IMR-90 (cell line): ENCODE measurements around the gene PLXNA4. TPM values are rescaled to one million over a fixed set of nuclear protein-coding genes. Genes with fewer than 3 reads are reported as not detected.

Experiments used
- ATAC-seq: fragments of 200-7000 bp; cut with Tn5 transposase; 2 replicates; pipeline ENCODE4 v1.9.1; 2020; ENCODE audit warnings: low read depth, mild to moderate bottlenecking, moderate library complexity
- BruUV-seq: library from RNA; stranded (reverse); fragments of 400-500 nt; replicated peaks from 2 replicates; lab custom pipeline; 2021; lab: Mats Ljungman, UMichigan
- CTCF ChIA-PET: fragments of 300-600 bp; formaldehyde crosslinking; extraction: SDS; loops from one replicate; lab custom pipeline; 2021; ENCODE audit warnings: antibody characterized with exemption; lab: Yijun Ruan, JAX
- POLR2A ChIA-PET: fragments of 300-600 bp; sonication (Branson Sonifier 250); formaldehyde crosslinking; loops from one replicate; lab custom pipeline; 2022; ENCODE audit warnings: antibody characterized with exemption; ENCODE audit not compliant: unreplicated experiment; lab: Charles Lee
- DNase-seq: peaks from one replicate; pipeline ENCODE4 v3.0.0; 2013
- H2AFZ ChIP-seq: replicated peaks from 2 replicates; pipeline ENCODE3; 2013; ENCODE audit warnings: low read length, mild to moderate bottlenecking; ENCODE audit not compliant: poor library complexity
- H2AK5ac ChIP-seq: 2 replicates; pipeline ENCODE4 v1.6.1; 2013; ENCODE audit warnings: low read depth, low read length, inconsistent platforms
- H2AK9ac ChIP-seq: replicated peaks from 2 replicates; pipeline ENCODE3; 2013; ENCODE audit warnings: mild to moderate bottlenecking, low read depth, low read length, moderate library complexity; ENCODE audit not compliant: poor library complexity
- H2BK120ac ChIP-seq: 2 replicates; pipeline ENCODE4 v1.6.1; 2013; ENCODE audit warnings: low read depth, low read length, inconsistent platforms
- H2BK15ac ChIP-seq: 3 replicates; pipeline ENCODE4 v1.6.1; 2013; ENCODE audit warnings: low read depth, low read length, inconsistent platforms
- H2BK20ac ChIP-seq: 2 replicates; pipeline ENCODE4 v1.6.1; 2013; ENCODE audit warnings: low read depth, mild to moderate bottlenecking, inconsistent platforms, low read length, moderate library complexity
- H2BK5ac ChIP-seq: 2 replicates; pipeline ENCODE4 v1.6.1; 2013; ENCODE audit warnings: mild to moderate bottlenecking, low read depth, low read length, inconsistent platforms; ENCODE audit not compliant: poor library complexity, severe bottlenecking
- H3K14ac ChIP-seq: replicated peaks from 2 replicates; pipeline ENCODE4 v1.6.1; 2013; ENCODE audit warnings: low read depth, low read length, inconsistent platforms
- H3K18ac ChIP-seq: 2 replicates; pipeline ENCODE4 v1.6.1; 2013; ENCODE audit warnings: low read depth, low read length, control low read depth
- H3K23ac ChIP-seq: 2 replicates; pipeline ENCODE4 v1.6.1; 2013; ENCODE audit warnings: low read depth, low read length, inconsistent platforms
- H3K27ac ChIP-seq: 2 replicates; pipeline ENCODE4 v1.5.1; 2013; ENCODE audit warnings: mild to moderate bottlenecking, control low read depth, low read length; ENCODE audit not compliant: insufficient read depth
- H3K27me3 ChIP-seq: 2 replicates; pipeline ENCODE4 v1.6.1; 2013; ENCODE audit warnings: low read length; ENCODE audit not compliant: control insufficient read depth, insufficient read depth
- H3K36me3 ChIP-seq: 2 replicates; pipeline ENCODE4 v1.6.1; 2013; ENCODE audit warnings: low read length, mixed read lengths; ENCODE audit not compliant: control insufficient read depth, insufficient read depth
- H3K4ac ChIP-seq: 2 replicates; pipeline ENCODE4 v1.6.1; 2013; ENCODE audit warnings: low read depth, low read length, inconsistent platforms
- H3K4me1 ChIP-seq: 2 replicates; pipeline ENCODE4 v1.6.1; 2013; ENCODE audit warnings: low read length, mixed read lengths; ENCODE audit not compliant: control insufficient read depth, insufficient read depth
- H3K4me2 ChIP-seq: 2 replicates; pipeline ENCODE4 v1.6.1; 2013; ENCODE audit warnings: low read depth, mild to moderate bottlenecking, control low read depth, low read length, moderate library complexity
- H3K4me3 ChIP-seq: 2 replicates; pipeline ENCODE4 v1.5.1; 2013; ENCODE audit warnings: low read depth, mild to moderate bottlenecking, control low read depth, low read length, moderate library complexity; ENCODE audit not compliant: insufficient read depth
- H3K56ac ChIP-seq: 2 replicates; pipeline ENCODE4 v1.6.1; 2013; ENCODE audit warnings: low read length, inconsistent platforms; ENCODE audit not compliant: insufficient read depth; ENCODE audit errors: extremely low read depth
- H3K79me1 ChIP-seq, 2 experiments: 2 replicates each; pipeline ENCODE4 v1.6.1; 2013; ENCODE audit warnings: low read length in 2 of 2, inconsistent platforms in 1 of 2, low read depth in 1 of 2
- H3K9ac ChIP-seq: 2 replicates; pipeline ENCODE4 v1.6.1; 2013; ENCODE audit warnings: low read depth, low read length, control low read depth
- H3K9me1 ChIP-seq: 2 replicates; pipeline ENCODE4 v1.6.1; 2013; ENCODE audit warnings: low read length, inconsistent platforms; ENCODE audit not compliant: insufficient read depth
- H3K9me3 ChIP-seq: 2 replicates; pipeline ENCODE4 v1.6.1; 2013; ENCODE audit warnings: low read length; ENCODE audit not compliant: control insufficient read depth, insufficient read depth
- H4K20me1 ChIP-seq: 2 replicates; pipeline ENCODE4 v1.6.1; 2013; ENCODE audit warnings: low read length, inconsistent platforms; ENCODE audit not compliant: insufficient read depth
- H4K5ac ChIP-seq: 2 replicates; pipeline ENCODE4 v1.6.1; 2013; ENCODE audit warnings: mild to moderate bottlenecking, low read depth, low read length, control low read depth
- H4K8ac ChIP-seq, 2 experiments: 2 replicates each; pipeline ENCODE4 v1.6.1; 2013; ENCODE audit warnings: low read depth in 2 of 2, low read length in 2 of 2, control low read depth in 1 of 2, inconsistent platforms in 1 of 2
- H4K91ac ChIP-seq: 2 replicates; pipeline ENCODE4 v1.6.1; 2013; ENCODE audit warnings: low read depth, low read length, inconsistent platforms; ENCODE audit not compliant: insufficient read depth
- ELK1 ChIP-seq: fragments of 150-350 bp; IDR thresholded peaks from 2 replicates; pipeline ENCODE4 v1.6.1; 2016; ENCODE audit warnings: low read depth, mild to moderate bottlenecking, low read length, moderate library complexity, borderline replicate concordance
- FOS ChIP-seq: fragments of 150-350 bp; IDR thresholded peaks from 2 replicates; pipeline ENCODE4 v1.6.1; 2016; ENCODE audit warnings: low read depth, low read length
- MAFK ChIP-seq: IDR thresholded peaks from 2 replicates; pipeline ENCODE4 v1.6.1; 2012; ENCODE audit warnings: low read depth, low read length, improper control_type of control experiment
- MAZ ChIP-seq: IDR thresholded peaks from 2 replicates; pipeline ENCODE4 v1.6.1; 2012; ENCODE audit warnings: low read depth, mild to moderate bottlenecking, low read length, improper control_type of control experiment, moderate library complexity, borderline replicate concordance
- MXI1 ChIP-seq: IDR thresholded peaks from 2 replicates; pipeline ENCODE4 v1.6.1; 2012; ENCODE audit warnings: low read depth, mild to moderate bottlenecking, low read length, moderate library complexity, borderline replicate concordance
- USF2 ChIP-seq: fragments of 150-350 bp; IDR thresholded peaks from 2 replicates; pipeline ENCODE4 v1.6.1; 2017; ENCODE audit warnings: mild to moderate bottlenecking, antibody characterized with exemption, low read length, low read depth
- WGBS, 2 experiments: methylation state at CpG; one replicate each; pipeline versions ENCODE4 v1.1.5 to v1.1.7; 2013; ENCODE audit warnings: missing lambda C conversion rate in 2 of 2; ENCODE audit not compliant: insufficient read length in 1 of 2; ENCODE audit errors: extremely low coverage in 2 of 2; 5-methylcytosine and 5-hydroxymethylcytosine counted together
- dilution Hi-C: fragments of 300-500 bp; cut with HindIII; formaldehyde crosslinking; loops from one replicate; pipeline ENCODE4 v1.14.3; 2018; ENCODE audit warnings: low sequenced_read_pairs; ENCODE audit not compliant: unreplicated experiment
- in situ Hi-C: fragments of 300-500 bp; cut with MboI; formaldehyde crosslinking; loops from 3 replicates; pipeline ENCODE4 v1.14.3; 2019; ENCODE audit warnings: low sequenced_read_pairs, inconsistent platforms, mixed read lengths
- intact Hi-C: fragments of 100-400 bp; cut with micrococcal nuclease; formaldehyde crosslinking; loops from 2 replicates; pipeline ENCODE4 v1.10.0; 2022
- polyA plus RNA-seq, 3 experiments: library from polyadenylated mRNA; depleted of rRNA; stranded (reverse); fragments of >200 nt; gene quantifications; 2 replicates each; pipeline ENCODE4 v1.2.3, GENCODE V29; 2012; ENCODE audit warnings: low replicate concordance in 1 of 3
- total RNA-seq: library from RNA; depleted of rRNA; stranded (reverse); fragments of >200 nt; gene quantifications from 2 replicates; pipeline ENCODE4 v1.2.3, GENCODE V29; 2012
- TF ChIP-seq, protein P1 (sequence below): conservative IDR thresholded peaks from 2 replicates; pipeline ENCODE4 v1.5.1; 2012; ENCODE audit warnings: mild to moderate bottlenecking, low read depth, low read length, improper control_type of control experiment

Gene PLXNA4
- total and polyA plus RNA-seq, 2 of the 4 experiments (the other 2 are of a cell fraction), result under 0.01 TPM

GRCh38 chr7:132544025-132544424, 32.2 kb downstream of the PLXNA4 start:
- Histone ChIP-seq H3K36me3 (no peaks in the 10 kb centered on the region), H3K4me2 (no peak overlapping the region), H2AFZ (no peak overlapping the region), H4K5ac (no peak overlapping the region), H3K56ac (no peak overlapping the region), H4K20me1 (no peaks in the 10 kb centered on the region), H2BK15ac (no peak overlapping the region), H3K9me1 (no peaks in the 10 kb centered on the region), H3K4me1 (no peaks in the 10 kb centered on the region), H3K14ac (no peak overlapping the region), H3K9me3 (no peaks in the 10 kb centered on the region), H2AK5ac (no peak overlapping the region), H3K79me1 (no peaks in the 10 kb centered on the region), H2BK5ac (no peak overlapping the region), H2BK20ac (no peak overlapping the region), H2AK9ac (no peak overlapping the region), H3K9ac (no peak overlapping the region), H3K27ac (no peak overlapping the region), H3K4ac (no peak overlapping the region), H3K18ac (no peak overlapping the region), H3K23ac (no peak overlapping the region), H2BK120ac (no peak overlapping the region), H3K27me3 (no peaks in the 10 kb centered on the region), H3K4me3 (no peak overlapping the region), H4K8ac (no peak overlapping the region), H4K91ac (no peak overlapping the region)
- no peak for ATAC-seq
- DNase-seq, result no peak
- intact Hi-C loops, result no loop called here
- no CpG with 5 or more reads among the region's 1 CpG for WGBS, 2 experiments
- dilution Hi-C loops, result no loop called here
- BruUV-seq, result no TSS peak
- in situ Hi-C loops, result no loop called here
- CTCF ChIA-PET, result no interaction called here
- POLR2A ChIA-PET, result no interaction called here
- TF ChIP-seq ELK1, result no peak
- no peak for TF ChIP-seq MAZ
- TF ChIP-seq MXI1, result no peak
- no peak for TF ChIP-seq MAFK
- TF ChIP-seq, protein P1, sequence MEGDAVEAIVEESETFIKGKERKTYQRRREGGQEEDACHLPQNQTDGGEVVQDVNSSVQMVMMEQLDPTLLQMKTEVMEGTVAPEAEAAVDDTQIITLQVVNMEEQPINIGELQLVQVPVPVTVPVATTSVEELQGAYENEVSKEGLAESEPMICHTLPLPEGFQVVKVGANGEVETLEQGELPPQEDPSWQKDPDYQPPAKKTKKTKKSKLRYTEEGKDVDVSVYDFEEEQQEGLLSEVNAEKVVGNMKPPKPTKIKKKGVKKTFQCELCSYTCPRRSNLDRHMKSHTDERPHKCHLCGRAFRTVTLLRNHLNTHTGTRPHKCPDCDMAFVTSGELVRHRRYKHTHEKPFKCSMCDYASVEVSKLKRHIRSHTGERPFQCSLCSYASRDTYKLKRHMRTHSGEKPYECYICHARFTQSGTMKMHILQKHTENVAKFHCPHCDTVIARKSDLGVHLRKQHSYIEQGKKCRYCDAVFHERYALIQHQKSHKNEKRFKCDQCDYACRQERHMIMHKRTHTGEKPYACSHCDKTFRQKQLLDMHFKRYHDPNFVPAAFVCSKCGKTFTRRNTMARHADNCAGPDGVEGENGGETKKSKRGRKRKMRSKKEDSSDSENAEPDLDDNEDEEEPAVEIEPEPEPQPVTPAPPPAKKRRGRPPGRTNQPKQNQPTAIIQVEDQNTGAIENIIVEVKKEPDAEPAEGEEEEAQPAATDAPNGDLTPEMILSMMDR, result no peak
- TF ChIP-seq USF2, result no peak
- TF ChIP-seq FOS, result no peak
